Esophagus mucosa (tissue), 1 donor: ENCODE results near the gene MATN1. TPM values are rescaled to one million over a fixed set of nuclear protein-coding genes. Genes with fewer than 3 reads are reported as not detected.
A peak's percentile ranks its signal among the peaks of the same experiment; 100 is the strongest.

Experiments
- ATAC-seq: fragments of 200-7000 bp; cut with Tn5 transposase; one replicate; pipeline ENCODE4 v1.9.1; 2020
- total RNA-seq: library from RNA; stranded (reverse); gene quantifications from one replicate; pipeline ENCODE4 v1.2.4, GENCODE V29; 2023
- donor health status: DM: yes; HTN: yes; CAD: no.

Gene MATN1
- total RNA-seq, 1 donor from 2014 or later, result not detected

- no peak for ATAC-seq
Observed at GRCh38 chr1:30679201-30679975, 44.0 kb downstream of the MATN1 start.

GRCh38 chr1:30678209-30678608 is 45.2 kb downstream of the MATN1 start:
- no peak for ATAC-seq

- ATAC-seq, result peak; percentile 75
Observed at GRCh38 chr1:30677471-30677870, 45.9 kb downstream of the MATN1 start.

- peak; percentile 24 for ATAC-seq
Observed at GRCh38 chr1:30675761-30676160, 47.6 kb downstream of the MATN1 start.

GRCh38 chr1:30675289-30675688 is 48.1 kb downstream of the MATN1 start:
- no peak for ATAC-seq

GRCh38 chr1:30673395-30673794 is 50.0 kb downstream of the MATN1 start:
- no peak for ATAC-seq

GRCh38 chr1:30672661-30673060 is 50.7 kb downstream of the MATN1 start:
- ATAC-seq, result no peak

GRCh38 chr1:30670240-30671060 is 52.9 kb downstream of the MATN1 start:
- no peak for ATAC-seq

DNA sequence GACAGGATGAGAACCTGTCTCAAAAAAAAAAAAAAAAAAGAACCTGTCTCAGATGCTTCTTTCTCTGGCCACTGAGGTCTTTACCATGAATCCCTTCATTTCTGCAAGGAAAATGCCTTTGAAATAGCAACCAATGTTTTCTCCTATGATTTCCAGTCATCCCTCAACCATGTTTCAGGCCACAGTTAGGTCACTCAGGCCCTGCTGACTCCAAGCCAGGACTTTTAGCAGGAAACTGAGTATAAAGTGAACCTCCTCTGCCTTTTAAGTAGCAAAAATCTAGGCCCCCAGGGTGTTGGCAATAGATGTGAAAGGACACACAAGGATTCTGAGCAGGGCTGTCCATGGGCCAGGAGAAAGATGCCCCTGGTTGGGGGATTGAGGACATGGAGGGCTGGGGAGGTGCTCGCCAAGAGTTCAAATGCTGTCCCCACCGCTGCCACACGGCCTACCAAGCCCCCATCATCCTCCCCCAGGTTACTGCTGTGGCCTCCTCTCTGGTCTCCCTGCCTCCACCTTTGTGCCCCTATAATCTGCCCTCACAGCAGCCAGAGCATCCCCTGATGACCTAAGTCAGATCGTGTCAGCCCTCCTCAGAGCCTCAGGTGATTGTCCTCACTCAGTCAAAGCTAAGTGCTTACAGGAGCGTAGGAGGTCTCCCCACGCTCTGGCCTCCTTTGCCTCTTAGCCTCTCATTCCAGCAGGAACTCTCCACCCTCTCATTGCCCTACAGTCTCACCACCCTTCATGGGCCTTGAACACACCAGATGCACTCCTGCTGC is 54.6 kb downstream of the MATN1 start:
- no peak for ATAC-seq

DNA sequence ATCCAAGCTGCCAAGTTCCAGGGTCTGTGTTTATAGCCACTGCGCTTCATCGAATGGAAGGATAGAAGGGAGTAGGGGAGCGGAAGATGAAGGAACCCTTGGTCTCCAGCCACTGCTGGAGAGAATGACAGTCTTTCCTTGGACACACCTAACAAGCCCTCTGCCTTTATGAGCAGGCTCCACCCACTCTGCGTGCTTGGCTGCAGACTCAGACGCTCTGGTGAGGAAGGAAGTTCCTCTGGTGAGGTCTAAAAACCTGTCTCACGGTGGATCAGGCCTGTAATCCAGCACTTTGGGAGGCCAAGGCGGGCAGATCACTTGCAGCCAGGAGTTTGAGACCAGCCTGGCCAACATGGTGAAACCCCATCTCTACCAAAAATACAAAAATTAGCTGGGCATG is 55.4 kb downstream of the MATN1 start:
- ATAC-seq, result peak; percentile 82

DNA sequence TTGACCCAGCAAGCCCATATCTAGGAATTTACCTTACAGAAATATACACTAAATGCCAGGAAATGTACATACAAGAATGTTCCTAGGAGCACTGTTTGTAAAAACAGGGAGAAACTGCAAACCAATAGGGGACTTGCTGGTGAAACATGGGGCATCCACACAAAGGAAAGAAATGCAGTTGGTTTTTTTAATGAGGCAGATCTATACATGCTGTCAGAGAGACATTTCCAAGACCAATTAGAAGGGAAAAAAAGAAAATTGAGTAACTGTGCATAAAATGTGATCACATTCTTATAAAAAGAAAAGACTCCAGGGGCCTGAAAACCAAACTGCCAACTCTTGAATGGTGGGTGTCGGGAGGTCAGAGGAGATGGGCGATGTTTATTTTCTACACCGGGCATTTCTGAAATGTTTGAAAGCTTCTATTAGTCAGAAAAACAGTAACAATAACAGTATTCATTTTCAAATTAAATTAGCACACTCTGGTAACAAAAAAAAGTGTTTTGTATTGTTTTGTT is 56.6 kb downstream of the MATN1 start:
- no peak for ATAC-seq

DNA sequence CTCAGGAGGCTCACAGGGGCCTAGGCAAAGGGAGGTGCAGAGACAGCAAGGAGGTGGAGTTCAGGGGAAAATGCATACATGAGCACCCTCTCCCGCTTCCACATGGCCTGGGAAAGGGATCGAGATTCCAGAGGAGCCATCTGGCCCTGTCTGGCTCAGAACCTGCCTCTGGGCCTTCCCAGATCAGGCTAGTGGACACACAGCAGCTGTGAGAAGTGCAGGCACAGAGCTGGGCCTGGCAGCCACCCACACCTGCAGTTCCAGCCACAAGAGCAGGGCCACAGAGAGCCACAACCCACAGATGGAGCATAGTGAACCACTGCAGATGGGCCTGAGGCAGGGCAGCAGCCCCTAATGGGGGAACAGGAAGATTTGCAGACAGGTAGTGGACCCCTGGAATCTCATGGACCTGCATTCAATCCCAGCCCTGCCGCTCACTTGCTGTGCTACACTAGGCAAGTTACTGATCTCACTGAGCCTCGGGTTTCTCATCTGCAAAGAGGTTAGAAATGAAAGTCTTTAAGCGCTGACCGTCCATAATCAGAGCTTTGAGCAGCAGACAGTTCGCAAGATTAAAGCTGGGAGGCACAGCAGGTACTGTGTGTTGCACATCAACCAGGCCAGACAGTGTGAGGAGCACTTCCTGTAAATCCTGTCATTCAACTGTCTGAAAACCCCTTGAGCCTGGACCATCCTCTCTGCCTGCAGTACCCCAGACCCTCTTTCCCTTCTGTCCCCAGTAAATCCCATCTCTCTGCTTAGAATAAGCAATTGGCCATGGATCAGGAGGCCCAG is 58.0 kb downstream of the MATN1 start:
- no peak for ATAC-seq

DNA sequence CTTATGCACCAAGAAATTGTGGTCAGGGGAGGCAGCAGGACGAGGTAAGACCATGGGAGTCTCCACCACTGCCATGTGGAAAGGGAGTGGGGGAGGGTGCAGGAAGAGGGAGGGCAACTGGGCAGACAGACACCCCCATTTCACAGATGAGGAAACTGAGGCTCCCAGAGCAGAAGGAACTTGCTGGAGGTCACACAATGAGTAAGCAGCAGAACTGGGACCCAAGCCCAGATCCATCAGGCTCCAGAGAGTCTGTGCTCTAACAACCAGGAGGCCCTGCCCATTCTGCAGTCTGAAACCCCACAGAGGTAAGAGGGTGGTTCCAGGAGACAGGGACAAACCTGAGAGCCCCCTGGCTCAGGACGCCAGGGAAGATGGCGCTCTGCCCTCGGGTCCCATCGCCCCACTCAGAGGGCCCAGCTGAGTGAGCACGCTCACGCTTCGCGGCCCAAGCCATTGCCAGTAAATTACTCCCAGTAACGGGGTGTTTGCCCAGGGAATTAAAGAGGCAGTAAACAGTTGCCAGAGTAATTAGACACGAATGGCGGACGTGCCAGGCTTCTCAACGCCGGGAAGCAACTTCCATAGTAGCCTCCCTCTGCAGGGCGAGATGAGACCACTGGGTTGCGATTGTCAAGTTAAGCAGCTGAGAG is 59.2 kb downstream of the MATN1 start:
- ATAC-seq, result no peak

- no peak for ATAC-seq
Observed at GRCh38 chr1:30663596-30664091, 59.7 kb downstream of the MATN1 start.

- no peak for ATAC-seq
Observed at GRCh38 chr1:30662291-30662840, 61.0 kb downstream of the MATN1 start.

GRCh38 chr1:30661311-30661710 is 62.1 kb downstream of the MATN1 start:
- ATAC-seq, result no peak
